Astrocyte of the spinal cord (primary cell): ENCODE measurements around the gene SLC4A8.

ENCODE experiments used
- DNase-seq: peaks from one replicate; pipeline ENCODE4 v3.0.0; 2011; ENCODE audit warnings: low read depth, low spot score
- H3K4me3 ChIP-seq: 2 replicates; pipeline ENCODE4 v1.5.1; 2011; ENCODE audit warnings: low read depth, mild to moderate bottlenecking, low read length, moderate library complexity
- CTCF ChIP-seq: IDR thresholded peaks from 2 replicates; pipeline ENCODE4 v1.5.1; 2012; ENCODE audit warnings: low read depth, mild to moderate bottlenecking, low read length, inconsistent platforms
- in situ Hi-C: cut with HindIII; loops from 2 replicates; pipeline ENCODE4 v1.10.0; 2017; ENCODE audit warnings: low sequenced_read_pairs

SLC4A8 gene

GRCh38 chr12:51482929-51483697 lies 58.5 kb downstream of the SLC4A8 start:
- no peak for TF ChIP-seq CTCF
- in situ Hi-C loops: no loop called here
- no peak for DNase-seq
- no peak overlapping the region for H3K4me3 ChIP-seq

GRCh38 chr12:51484119-51484518 lies 59.5 kb downstream of the SLC4A8 start:
- no peak overlapping the region for H3K4me3 ChIP-seq
- TF ChIP-seq CTCF: no peak
- in situ Hi-C loops: no loop called here
- no peak for DNase-seq

- no peak overlapping the region for H3K4me3 ChIP-seq
- no peak for DNase-seq
- in situ Hi-C loops: no loop called here
- no peak for TF ChIP-seq CTCF
Measured at GRCh38 chr12:51488281-51488680, 63.6 kb downstream of the SLC4A8 start.

- H3K4me3 ChIP-seq: no peak overlapping the region
- in situ Hi-C loops: no loop called here
- no peak for TF ChIP-seq CTCF
- no peak for DNase-seq
Measured at GRCh38 chr12:51493281-51493680, 68.7 kb downstream of the SLC4A8 start.

GRCh38 chr12:51496895-51497294 lies 72.3 kb downstream of the SLC4A8 start:
- in situ Hi-C loops: no loop called here
- no peak overlapping the region for H3K4me3 ChIP-seq
- no peak for DNase-seq
- TF ChIP-seq CTCF: no peak

GRCh38 chr12:51504851-51505250 lies 80.2 kb downstream of the SLC4A8 start:
- no peak for DNase-seq
- no peak for TF ChIP-seq CTCF
- H3K4me3 ChIP-seq: no peak overlapping the region
- in situ Hi-C loops: no loop called here
